HepG2 (cell line): ENCODE results near the gene DTYMK. TPM values are rescaled to one million over a fixed set of nuclear protein-coding genes. Genes with fewer than 3 reads are reported as not detected.

Experiments
- ATRX ChIP-seq: sonication (generic); formaldehyde crosslinking; IDR thresholded peaks from 2 replicates; pipeline ENCODE4 v1.4.0; 2020; ENCODE audit warnings: missing genetic modification reagents, borderline replicate concordance
- CBX5 ChIP-seq: sonication (generic); formaldehyde crosslinking; IDR thresholded peaks from 2 replicates; pipeline ENCODE4 v1.4.0; 2020; ENCODE audit warnings: missing genetic modification reagents, borderline replicate concordance
- CEBPZ ChIP-seq: IDR thresholded peaks from 2 replicates; pipeline ENCODE4 v1.6.1; 2012; ENCODE audit warnings: low read length, improper control_type of control experiment
- CHCHD3 ChIP-seq: sonication (generic); formaldehyde crosslinking; IDR thresholded peaks from 2 replicates; pipeline ENCODE4 v1.8.0; 2022; ENCODE audit warnings: mild to moderate bottlenecking, missing genetic modification reagents, moderate library complexity
- CTCF ChIP-seq: sonication (generic); formaldehyde crosslinking; IDR thresholded peaks from 2 replicates; pipeline ENCODE4 v1.5.0; 2020; ENCODE audit warnings: mild to moderate bottlenecking, missing genetic modification reagents, moderate library complexity
- E2F1 ChIP-seq: sonication (generic); formaldehyde crosslinking; IDR thresholded peaks from 2 replicates; pipeline ENCODE4 v1.5.0; 2020; ENCODE audit warnings: missing genetic modification reagents
- GATAD1 ChIP-seq: IDR thresholded peaks from 2 replicates; pipeline ENCODE4 v1.6.1; 2016; ENCODE audit warnings: missing genetic modification reagents, missing compliant biosample characterization
- HMGXB3 ChIP-seq: sonication (generic); formaldehyde crosslinking; IDR thresholded peaks from 2 replicates; pipeline ENCODE4 v1.4.0; 2020; ENCODE audit warnings: missing genetic modification reagents, borderline replicate concordance
- NCOA1 ChIP-seq: sonication (generic); formaldehyde crosslinking; IDR thresholded peaks from 2 replicates; pipeline ENCODE4 v1.9.0; 2021; ENCODE audit warnings: missing genetic modification reagents
- RXRB ChIP-seq: IDR thresholded peaks from 2 replicates; pipeline ENCODE4 v1.6.1; 2016; ENCODE audit warnings: borderline replicate concordance, missing genetic modification reagents, missing compliant biosample characterization
- SYNCRIP ChIP-seq: fragments of 200-400 bp; formaldehyde crosslinking; IDR thresholded peaks from 2 replicates; pipeline ENCODE4 v1.6.1; 2018; ENCODE audit warnings: mild to moderate bottlenecking, low read depth, low read length; ENCODE audit not compliant: insufficient read depth
- ZFP37 ChIP-seq: sonication (generic); formaldehyde crosslinking; IDR thresholded peaks from 2 replicates; pipeline ENCODE4 v1.4.0; 2020; ENCODE audit warnings: missing genetic modification reagents, borderline replicate concordance
- ZMAT3 ChIP-seq: sonication (generic); formaldehyde crosslinking; conservative IDR thresholded peaks from 2 replicates; pipeline ENCODE4 v1.7.0; 2021; ENCODE audit warnings: missing genetic modification reagents
- ZNF256 ChIP-seq: sonication (generic); formaldehyde crosslinking; conservative IDR thresholded peaks from 2 replicates; pipeline ENCODE4 v1.4.0; 2020; ENCODE audit warnings: missing genetic modification reagents
- ZNF337 ChIP-seq: sonication (generic); formaldehyde crosslinking; IDR thresholded peaks from 2 replicates; pipeline ENCODE4 v1.5.1; 2020; ENCODE audit warnings: missing genetic modification reagents, low read depth, mild to moderate bottlenecking, borderline replicate concordance
- ZNF749 ChIP-seq: sonication (generic); formaldehyde crosslinking; IDR thresholded peaks from 2 replicates; pipeline ENCODE4 v1.8.0; 2022; ENCODE audit warnings: mild to moderate bottlenecking, missing genetic modification reagents, moderate library complexity, borderline replicate concordance
- polyA plus RNA-seq, 8 experiments: library from polyadenylated mRNA; depleted of rRNA in 3 of 8; stranded (reverse) in 7 of 8; unstranded in 1 of 8; fragments of >200 nt; fragmentation: Illumina TruSeq in 4 of 8; extraction: Trizol in 4 of 8; gene quantifications; 2 replicates each; pipeline versions ENCODE4 v1.2.1 to v1.2.3, GENCODE V29; 2011 to 2016; ENCODE audit warnings: low read depth in 4 of 8, missing spikeins in 1 of 8, mixed read lengths in 1 of 8; ENCODE audit not compliant: insufficient read depth in 1 of 8
- total RNA-seq, 5 experiments: library from RNA; depleted of rRNA; stranded (reverse); fragments of >200 nt; fragmentation: Illumina TruSeq; extraction: Trizol; gene quantifications; 2 replicates each; pipeline ENCODE4 v1.2.3, GENCODE V29; 2016; ENCODE audit warnings: low read depth in 1 of 5

Gene DTYMK
- total and polyA plus RNA-seq, 2 of the 13 experiments (the other 11 are each of a cell fraction or from before 2014, with no cell fraction given) = 57.5 to 134 TPM

- TF ChIP-seq CEBPZ (no peak), ZMAT3 (CRISPR knock-in tag) (no peak), GATAD1 (CRISPR knock-in tag) (peak; percentile 47; the same call in 1 of the 2 replicates), RXRB (CRISPR knock-in tag) (0 out of 2 replicates have a peak, but pooled peaks have one; percentile 36), ATRX (CRISPR knock-in tag) (no peak), CBX5 (no peak), E2F1 (CRISPR knock-in tag) (no peak), ZNF256 (no peak), CTCF (CRISPR knock-in tag) (peak; percentile 93), CHCHD3 (peak; percentile 69; the same call in 1 of the 2 replicates), HMGXB3 (no peak), SYNCRIP (no peak), ZNF749 (CRISPR knock-in tag) (no peak), NCOA1 (CRISPR knock-in tag) (no peak), ZNF337 (CRISPR knock-in tag) (no peak), ZFP37 (CRISPR knock-in tag) (no peak)
These were observed 27.4 kb downstream of the DTYMK start (continued) for GRCh38 chr2:241659150-241659739.
